ENCODE data around the gene ADGRD2. TPM values are rescaled to one million over a fixed set of nuclear protein-coding genes. Genes with fewer than 3 reads are reported as not detected.

Gene ADGRD2
- total RNA-seq, 4 donors from 2014 or later: not detected

- DNase-seq: no peak
- Histone ChIP-seq H3K27ac (no peak overlapping the region), H3K36me3 (no peaks in the 10 kb centered on the region), H3K4me1 (no peaks in the 10 kb centered on the region), H3K9me3 (no peaks in the 10 kb centered on the region), H3K4me3 (no peak overlapping the region), H3K27me3 (peaks cover 21% of the 10 kb centered on the region)
- intact Hi-C loops (cut with DNase I; ENCODE audit: low total_unique reads): no loop called here
- in situ Hi-C loops (cut with MboI; ENCODE audit: low pct_ligation_motif_present in 1 of 4, low pct_unique_long_range_greater_than_20kb in 1 of 4, low sequenced_read_pairs in 3 of 4): no loop called here
- 77 to 85% methylated on average over 3 to 9 of the region's 9 CpGs for WGBS, 2 donors (ENCODE audit: low coverage in 1 of 2)
- TF ChIP-seq EP300 (IDR thresholded peaks at IDR 0.05; ENCODE audit: low read depth) (no peak), CTCF (IDR thresholded peaks at IDR 0.05) (no peak)
These were observed 60.6 kb downstream of the ADGRD2 start for GRCh38 chr9:124510650-124511425.

- in situ Hi-C loops (cut with MboI; ENCODE audit: low pct_ligation_motif_present in 1 of 4, low pct_unique_long_range_greater_than_20kb in 1 of 4, low sequenced_read_pairs in 3 of 4): no loop called here
- no peak for DNase-seq
These were observed 61.2 kb downstream of the ADGRD2 start for GRCh38 chr9:124511426-124511840.

GRCh38 chr9:124511891-124512805 lies 61.9 kb downstream of the ADGRD2 start:
- H3K9me3 ChIP-seq: no peaks in the 10 kb centered on the region
- H3K4me1 ChIP-seq: no peaks in the 10 kb centered on the region
- WGBS, 2 donors (ENCODE audit: low coverage in 1 of 2): 48 to 53% methylated on average over 7 to 20 of the region's 23 CpGs
- H3K4me3 ChIP-seq: no peak overlapping the region
- H3K36me3 ChIP-seq: no peaks in the 10 kb centered on the region
- DNase-seq: no peak
- H3K27ac ChIP-seq: no peak overlapping the region
- no peak for TF ChIP-seq POLR2AphosphoS5 (IDR thresholded peaks at IDR 0.05)
- no peak for TF ChIP-seq EP300 (IDR thresholded peaks at IDR 0.05; ENCODE audit: low read depth)
- TF ChIP-seq POLR2A (IDR thresholded peaks at IDR 0.05): no peak
- TF ChIP-seq CTCF (IDR thresholded peaks at IDR 0.05): no peak
- intact Hi-C loops (cut with DNase I; ENCODE audit: low total_unique reads): no loop called here
- peaks cover 8% of the 10 kb centered on the region for H3K27me3 ChIP-seq
- in situ Hi-C loops (cut with MboI; ENCODE audit: low pct_ligation_motif_present in 1 of 4, low pct_unique_long_range_greater_than_20kb in 1 of 4, low sequenced_read_pairs in 3 of 4): no loop called here

More at GRCh38 chr9:124511426-124511840, 61.2 kb downstream of the ADGRD2 start:
- no peak for TF ChIP-seq CTCF (IDR thresholded peaks at IDR 0.05)
- no peak for TF ChIP-seq EP300 (IDR thresholded peaks at IDR 0.05; ENCODE audit: low read depth)
- TF ChIP-seq POLR2AphosphoS5 (IDR thresholded peaks at IDR 0.05): no peak
- TF ChIP-seq POLR2A (IDR thresholded peaks at IDR 0.05): no peak
- no peak overlapping the region for H3K27ac ChIP-seq
- no peaks in the 10 kb centered on the region for H3K36me3 ChIP-seq
- H3K4me1 ChIP-seq: no peaks in the 10 kb centered on the region
- intact Hi-C loops (cut with DNase I; ENCODE audit: low total_unique reads): no loop called here
- WGBS, 2 donors (ENCODE audit: low coverage in 1 of 2): 89% methylated on average over 6 of the region's 6 CpGs; no CpG with 5 or more reads in 1 of the 2 donors
- H3K9me3 ChIP-seq: no peaks in the 10 kb centered on the region
- peaks cover 15% of the 10 kb centered on the region for H3K27me3 ChIP-seq
- no peak overlapping the region for H3K4me3 ChIP-seq

GRCh38 chr9:124512806-124513204 lies 62.6 kb downstream of the ADGRD2 start:
- Histone ChIP-seq H3K4me1 (no peaks in the 10 kb centered on the region), H3K9me3 (no peaks in the 10 kb centered on the region), H3K27ac (no peak overlapping the region), H3K27me3 (peaks cover 4% of the 10 kb centered on the region), H3K36me3 (no peaks in the 10 kb centered on the region), H3K4me3 (no peak overlapping the region)
- TF ChIP-seq POLR2AphosphoS5 (IDR thresholded peaks at IDR 0.05) (no peak), CTCF (IDR thresholded peaks at IDR 0.05) (no peak), EP300 (IDR thresholded peaks at IDR 0.05; ENCODE audit: low read depth) (no peak), POLR2A (IDR thresholded peaks at IDR 0.05) (no peak)
- WGBS, 2 donors (ENCODE audit: low coverage in 1 of 2): 73 to 90% methylated on average over 3 to 5 of the region's 9 CpGs
- in situ Hi-C loops (cut with MboI; ENCODE audit: low pct_ligation_motif_present in 1 of 4, low pct_unique_long_range_greater_than_20kb in 1 of 4, low sequenced_read_pairs in 3 of 4) (no loop called here), intact Hi-C loops (cut with DNase I; ENCODE audit: low total_unique reads) (no loop called here)
- no peak for DNase-seq

Data from transverse colon (tissue), 4 donors.